ENCODE results near the gene MED12L. TPM values are rescaled to one million over a fixed set of nuclear protein-coding genes. Genes with fewer than 3 reads are reported as not detected.

Gene MED12L
- total and polyA plus RNA-seq, 2 donors from 2014 or later, result 0.13 to 0.82 TPM

- H3K27ac ChIP-seq (ENCODE audit: low read depth in 2 of 2, low read length in 2 of 2), result no peak overlapping the region
- no peak overlapping the region for H3K9ac ChIP-seq (ENCODE audit: low read length in 3 of 3)
- no peaks in the 10 kb centered on the region for H3K27me3 ChIP-seq (ENCODE audit: control insufficient read depth, insufficient read depth, low read length)
- FAIRE-seq, result no peak
- DNase-seq, result peak in 1 of 5 donors; percentile 15
- H3K9me3 ChIP-seq (ENCODE audit: control insufficient read depth in 2 of 3, insufficient read depth in 1 of 3, low read length in 3 of 3), result no peaks in the 10 kb centered on the region
- intact Hi-C loops (cut with DNase I), result no loop called here
- H3K4me1 ChIP-seq (ENCODE audit: control insufficient read depth in 2 of 3, insufficient read depth in 2 of 3, low read depth in 1 of 3, low read length in 3 of 3), result no peaks in the 10 kb centered on the region
- no peaks in the 10 kb centered on the region for H3K36me3 ChIP-seq (ENCODE audit: control insufficient read depth in 2 of 3, insufficient read depth in 3 of 3, low read length in 3 of 3)
- H3K4me3 ChIP-seq (ENCODE audit: low read length in 3 of 3), result no peak overlapping the region
- TF ChIP-seq, protein P1, sequence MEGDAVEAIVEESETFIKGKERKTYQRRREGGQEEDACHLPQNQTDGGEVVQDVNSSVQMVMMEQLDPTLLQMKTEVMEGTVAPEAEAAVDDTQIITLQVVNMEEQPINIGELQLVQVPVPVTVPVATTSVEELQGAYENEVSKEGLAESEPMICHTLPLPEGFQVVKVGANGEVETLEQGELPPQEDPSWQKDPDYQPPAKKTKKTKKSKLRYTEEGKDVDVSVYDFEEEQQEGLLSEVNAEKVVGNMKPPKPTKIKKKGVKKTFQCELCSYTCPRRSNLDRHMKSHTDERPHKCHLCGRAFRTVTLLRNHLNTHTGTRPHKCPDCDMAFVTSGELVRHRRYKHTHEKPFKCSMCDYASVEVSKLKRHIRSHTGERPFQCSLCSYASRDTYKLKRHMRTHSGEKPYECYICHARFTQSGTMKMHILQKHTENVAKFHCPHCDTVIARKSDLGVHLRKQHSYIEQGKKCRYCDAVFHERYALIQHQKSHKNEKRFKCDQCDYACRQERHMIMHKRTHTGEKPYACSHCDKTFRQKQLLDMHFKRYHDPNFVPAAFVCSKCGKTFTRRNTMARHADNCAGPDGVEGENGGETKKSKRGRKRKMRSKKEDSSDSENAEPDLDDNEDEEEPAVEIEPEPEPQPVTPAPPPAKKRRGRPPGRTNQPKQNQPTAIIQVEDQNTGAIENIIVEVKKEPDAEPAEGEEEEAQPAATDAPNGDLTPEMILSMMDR (IDR thresholded peaks at IDR 0.05; ENCODE audit: borderline replicate concordance, extremely low read depth, insufficient read depth), result peak; percentile 19
Observed at GRCh38 chr3:151290673-151291072, 205.2 kb downstream of the MED12L start.

GRCh38 chr3:151293127-151293526 is 207.7 kb downstream of the MED12L start:
- DNase-seq, result no peak
- intact Hi-C loops (cut with DNase I), result no loop called here
- no peak overlapping the region for H3K9ac ChIP-seq (ENCODE audit: low read length in 3 of 3)
- H3K9me3 ChIP-seq (ENCODE audit: control insufficient read depth in 2 of 3, insufficient read depth in 1 of 3, low read length in 3 of 3), result no peaks in the 10 kb centered on the region
- TF ChIP-seq, protein P1 (IDR thresholded peaks at IDR 0.05; ENCODE audit: borderline replicate concordance, extremely low read depth, insufficient read depth), result no peak
- H3K27ac ChIP-seq (ENCODE audit: low read depth in 2 of 2, low read length in 2 of 2), result no peak overlapping the region
- no peaks in the 10 kb centered on the region for H3K36me3 ChIP-seq (ENCODE audit: control insufficient read depth in 2 of 3, insufficient read depth in 3 of 3, low read length in 3 of 3)
- FAIRE-seq, result no peak
- no peak overlapping the region for H3K4me3 ChIP-seq (ENCODE audit: low read length in 3 of 3)
- no peaks in the 10 kb centered on the region for H3K27me3 ChIP-seq (ENCODE audit: control insufficient read depth, insufficient read depth, low read length)
- H3K4me1 ChIP-seq (ENCODE audit: control insufficient read depth in 2 of 3, insufficient read depth in 2 of 3, low read depth in 1 of 3, low read length in 3 of 3), result no peaks in the 10 kb centered on the region

- intact Hi-C loops (cut with DNase I), result no loop called here
- no peak overlapping the region for H3K4me3 ChIP-seq (ENCODE audit: low read length in 3 of 3)
- H3K27me3 ChIP-seq (ENCODE audit: control insufficient read depth, insufficient read depth, low read length), result no peaks in the 10 kb centered on the region
- DNase-seq, result no peak
- H3K9me3 ChIP-seq (ENCODE audit: control insufficient read depth in 2 of 3, insufficient read depth in 1 of 3, low read length in 3 of 3), result no peaks in the 10 kb centered on the region
- no peaks in the 10 kb centered on the region for H3K4me1 ChIP-seq (ENCODE audit: control insufficient read depth in 2 of 3, insufficient read depth in 2 of 3, low read depth in 1 of 3, low read length in 3 of 3)
- H3K9ac ChIP-seq (ENCODE audit: low read length in 3 of 3), result no peak overlapping the region
- no peaks in the 10 kb centered on the region for H3K36me3 ChIP-seq (ENCODE audit: control insufficient read depth in 2 of 3, insufficient read depth in 3 of 3, low read length in 3 of 3)
- no peak overlapping the region for H3K27ac ChIP-seq (ENCODE audit: low read depth in 2 of 2, low read length in 2 of 2)
- FAIRE-seq, result no peak
- TF ChIP-seq, protein P1 (IDR thresholded peaks at IDR 0.05; ENCODE audit: borderline replicate concordance, extremely low read depth, insufficient read depth), result no peak
Observed at GRCh38 chr3:151296226-151296625, 210.8 kb downstream of the MED12L start.

DNA sequence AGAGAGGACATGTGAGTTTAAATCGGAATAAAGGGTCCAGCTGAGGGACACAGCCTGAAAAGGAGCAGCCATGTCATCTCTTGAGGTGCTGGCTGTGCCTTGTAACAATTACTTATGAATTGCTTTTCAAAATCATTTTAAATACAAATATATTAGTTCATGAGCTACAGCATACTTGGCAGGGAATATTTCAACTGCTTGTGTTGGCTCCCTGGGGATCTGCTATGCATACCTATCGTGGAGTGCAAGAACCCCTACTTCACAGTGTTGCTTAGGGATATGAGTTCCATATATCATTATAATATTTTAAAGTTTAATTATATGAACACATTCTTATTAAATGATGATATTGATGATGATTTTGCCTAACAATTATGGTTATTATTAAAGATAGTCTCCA is 212.0 kb downstream of the MED12L start:
- intact Hi-C loops (cut with DNase I), result no loop called here
- FAIRE-seq (no peak), DNase-seq (no peak)
- Histone ChIP-seq H3K9me3 (ENCODE audit: control insufficient read depth in 2 of 3, insufficient read depth in 1 of 3, low read length in 3 of 3) (no peaks in the 10 kb centered on the region), H3K27me3 (ENCODE audit: control insufficient read depth, insufficient read depth, low read length) (no peaks in the 10 kb centered on the region), H3K9ac (ENCODE audit: low read length in 3 of 3) (no peak overlapping the region), H3K36me3 (ENCODE audit: control insufficient read depth in 2 of 3, insufficient read depth in 3 of 3, low read length in 3 of 3) (no peaks in the 10 kb centered on the region), H3K4me1 (ENCODE audit: control insufficient read depth in 2 of 3, insufficient read depth in 2 of 3, low read depth in 1 of 3, low read length in 3 of 3) (no peaks in the 10 kb centered on the region), H3K4me3 (ENCODE audit: low read length in 3 of 3) (no peak overlapping the region), H3K27ac (ENCODE audit: low read depth in 2 of 2, low read length in 2 of 2) (no peak overlapping the region)
- TF ChIP-seq, protein P1 (IDR thresholded peaks at IDR 0.05; ENCODE audit: borderline replicate concordance, extremely low read depth, insufficient read depth), result no peak

All from kidney (tissue), 14 donors.